Measurements from ENCODE around the gene ARHGEF9.

The ARHGEF9 gene

DNA sequence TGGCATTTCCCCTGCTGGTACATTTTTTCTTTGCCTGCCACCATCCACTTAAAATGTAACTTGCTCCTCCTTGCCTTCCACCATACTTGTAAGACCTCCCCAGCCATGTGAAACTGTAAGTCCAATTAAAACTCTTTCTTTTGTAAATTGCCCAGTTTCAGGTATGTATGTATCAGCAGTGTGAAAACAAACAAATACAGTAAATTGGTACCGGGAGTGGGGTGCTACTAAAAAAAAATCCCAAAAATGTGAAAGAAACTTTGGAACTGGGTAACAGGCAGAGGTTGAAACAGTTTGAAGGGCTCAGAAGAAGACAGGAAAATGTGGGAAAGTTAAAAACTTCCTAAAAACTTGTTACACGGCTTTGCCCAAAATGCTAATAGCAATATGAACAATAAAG is 16.3 kb downstream of the ARHGEF9 start:
- Histone ChIP-seq H3K9ac (ENCODE audit: low read length in 2 of 2) (no peak overlapping the region), H3K27ac (ENCODE audit: low read length) (no peak overlapping the region), H3K4me3 (ENCODE audit: low read length in 2 of 2) (no peak overlapping the region), H3K9me3 (ENCODE audit: control insufficient read depth in 2 of 2, low read length in 2 of 2) (no peaks in the 10 kb centered on the region), H3K27me3 (ENCODE audit: control insufficient read depth in 1 of 2, insufficient read depth in 2 of 2, low read length in 2 of 2) (no peaks in the 10 kb centered on the region), H3K4me1 (ENCODE audit: control insufficient read depth, insufficient read depth, low read length) (no peaks in the 10 kb centered on the region), H3K36me3 (ENCODE audit: control insufficient read depth in 2 of 2, insufficient read depth in 2 of 2, low read length in 2 of 2) (no peaks in the 10 kb centered on the region)

DNA sequence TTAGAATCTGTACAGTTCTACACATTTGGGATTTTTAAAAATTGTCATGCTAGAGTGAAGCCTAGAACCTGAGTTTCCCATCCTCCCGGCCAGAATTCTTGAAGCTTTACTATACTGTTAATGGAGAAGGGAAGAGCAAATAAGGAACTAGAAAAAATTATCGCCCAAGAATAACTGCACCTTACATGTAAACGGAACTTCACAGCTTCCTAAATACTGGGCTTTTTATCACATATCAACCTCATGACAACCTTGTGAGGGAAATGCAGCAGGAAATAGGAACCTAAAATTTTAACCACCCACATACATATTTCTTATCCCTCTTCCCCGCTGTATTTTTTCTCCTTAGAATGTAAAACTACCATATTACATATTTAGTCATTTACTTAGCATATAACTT is 19.3 kb downstream of the ARHGEF9 start:
- no peak overlapping the region for H3K4me3 ChIP-seq (ENCODE audit: low read length in 2 of 2)
- no peak overlapping the region for H3K27ac ChIP-seq (ENCODE audit: low read length)
- H3K27me3 ChIP-seq (ENCODE audit: control insufficient read depth in 1 of 2, insufficient read depth in 2 of 2, low read length in 2 of 2): no peaks in the 10 kb centered on the region
- H3K9ac ChIP-seq (ENCODE audit: low read length in 2 of 2): no peak overlapping the region
- H3K9me3 ChIP-seq (ENCODE audit: control insufficient read depth in 2 of 2, low read length in 2 of 2): no peaks in the 10 kb centered on the region
- no peaks in the 10 kb centered on the region for H3K4me1 ChIP-seq (ENCODE audit: control insufficient read depth, insufficient read depth, low read length)
- H3K36me3 ChIP-seq (ENCODE audit: control insufficient read depth in 2 of 2, insufficient read depth in 2 of 2, low read length in 2 of 2): no peaks in the 10 kb centered on the region

DNA sequence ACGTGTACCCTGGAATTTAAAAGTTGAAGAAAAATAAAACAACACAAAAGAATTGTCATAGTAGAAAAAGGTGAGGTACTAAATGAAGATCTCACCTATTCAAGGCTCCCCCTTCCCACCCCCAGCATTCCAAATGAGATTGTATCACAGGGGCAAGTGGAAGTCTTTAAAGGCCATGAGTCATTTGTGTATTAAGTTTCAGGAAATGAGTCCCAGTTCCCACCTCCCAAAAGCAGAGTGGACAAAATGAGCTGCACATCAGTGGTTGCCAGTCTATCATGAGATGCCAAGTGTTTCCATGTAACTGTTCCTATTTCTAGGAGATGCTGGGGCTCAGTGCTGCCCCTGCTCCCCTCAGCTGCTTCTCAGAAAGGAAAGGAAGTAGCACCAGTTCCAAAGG is 20.1 kb downstream of the ARHGEF9 start:
- H3K9me3 ChIP-seq (ENCODE audit: control insufficient read depth in 2 of 2, low read length in 2 of 2): no peaks in the 10 kb centered on the region

DNA sequence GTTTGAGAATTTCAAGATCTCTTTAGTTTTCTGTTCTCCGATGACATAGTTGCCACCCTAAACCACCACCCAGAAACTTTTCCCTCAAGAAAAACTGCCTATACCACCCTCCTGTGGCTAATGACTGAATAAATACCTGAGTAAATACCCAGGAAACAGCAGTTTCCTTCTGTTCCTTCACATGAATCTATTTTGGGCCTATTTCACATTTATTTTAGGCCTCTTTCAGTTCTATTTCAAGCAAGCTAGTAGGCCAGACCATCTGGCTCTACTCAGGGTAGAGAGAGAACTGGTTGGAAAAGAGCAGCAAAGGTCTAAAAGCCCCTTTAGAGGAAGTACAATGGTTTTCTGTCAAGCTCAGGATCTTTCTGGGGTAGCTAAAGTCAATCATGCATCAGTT is 23.4 kb downstream of the ARHGEF9 start:
- Histone ChIP-seq H3K9ac (ENCODE audit: low read length in 2 of 2) (no peak overlapping the region), H3K9me3 (ENCODE audit: control insufficient read depth in 2 of 2, low read length in 2 of 2) (no peaks in the 10 kb centered on the region), H3K4me3 (ENCODE audit: low read length in 2 of 2) (no peak overlapping the region), H3K4me1 (ENCODE audit: control insufficient read depth, insufficient read depth, low read length) (no peaks in the 10 kb centered on the region), H3K36me3 (ENCODE audit: control insufficient read depth in 2 of 2, insufficient read depth in 2 of 2, low read length in 2 of 2) (no peaks in the 10 kb centered on the region), H3K27me3 (ENCODE audit: control insufficient read depth in 1 of 2, insufficient read depth in 2 of 2, low read length in 2 of 2) (no peaks in the 10 kb centered on the region), H3K27ac (ENCODE audit: low read length) (no peak overlapping the region)

More for the DNA sequence above, 20.1 kb downstream of the ARHGEF9 start:
- Histone ChIP-seq H3K4me1 (ENCODE audit: control insufficient read depth, insufficient read depth, low read length) (no peaks in the 10 kb centered on the region), H3K4me3 (ENCODE audit: low read length in 2 of 2) (no peak overlapping the region), H3K27me3 (ENCODE audit: control insufficient read depth in 1 of 2, insufficient read depth in 2 of 2, low read length in 2 of 2) (no peaks in the 10 kb centered on the region), H3K9ac (ENCODE audit: low read length in 2 of 2) (no peak overlapping the region), H3K27ac (ENCODE audit: low read length) (no peak overlapping the region), H3K36me3 (ENCODE audit: control insufficient read depth in 2 of 2, insufficient read depth in 2 of 2, low read length in 2 of 2) (no peaks in the 10 kb centered on the region)

DNA sequence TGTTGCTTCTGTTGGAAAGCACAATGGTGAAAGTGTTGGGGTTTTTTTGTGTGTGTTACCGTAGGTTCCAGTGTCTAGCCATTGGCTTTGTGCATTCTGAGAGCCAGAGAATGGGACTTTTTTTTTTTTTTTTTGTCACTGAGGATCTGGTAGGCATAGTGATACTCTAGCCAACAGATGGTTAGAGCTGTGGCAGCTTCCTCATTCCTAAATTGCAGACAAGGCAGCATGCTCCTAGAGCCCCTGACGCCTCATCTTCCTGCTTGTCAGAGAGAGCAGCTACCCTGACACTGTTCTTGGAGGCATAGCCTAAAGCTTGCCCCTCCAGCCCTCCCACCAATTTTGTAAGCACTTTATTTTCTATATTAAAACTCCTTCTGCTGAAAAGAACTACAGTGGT is 27.0 kb downstream of the ARHGEF9 start:
- H3K9me3 ChIP-seq (ENCODE audit: control insufficient read depth in 2 of 2, low read length in 2 of 2): no peaks in the 10 kb centered on the region
- H3K27me3 ChIP-seq (ENCODE audit: control insufficient read depth in 1 of 2, insufficient read depth in 2 of 2, low read length in 2 of 2): peaks cover 0 to 7% of the 10 kb centered on the region in 2 donors
- no peak overlapping the region for H3K9ac ChIP-seq (ENCODE audit: low read length in 2 of 2)
- H3K4me1 ChIP-seq (ENCODE audit: control insufficient read depth, insufficient read depth, low read length): peaks cover 3% of the 10 kb centered on the region
- H3K27ac ChIP-seq (ENCODE audit: low read length): no peak overlapping the region
- no peak overlapping the region for H3K4me3 ChIP-seq (ENCODE audit: low read length in 2 of 2)
- no peaks in the 10 kb centered on the region for H3K36me3 ChIP-seq (ENCODE audit: control insufficient read depth in 2 of 2, insufficient read depth in 2 of 2, low read length in 2 of 2)

DNA sequence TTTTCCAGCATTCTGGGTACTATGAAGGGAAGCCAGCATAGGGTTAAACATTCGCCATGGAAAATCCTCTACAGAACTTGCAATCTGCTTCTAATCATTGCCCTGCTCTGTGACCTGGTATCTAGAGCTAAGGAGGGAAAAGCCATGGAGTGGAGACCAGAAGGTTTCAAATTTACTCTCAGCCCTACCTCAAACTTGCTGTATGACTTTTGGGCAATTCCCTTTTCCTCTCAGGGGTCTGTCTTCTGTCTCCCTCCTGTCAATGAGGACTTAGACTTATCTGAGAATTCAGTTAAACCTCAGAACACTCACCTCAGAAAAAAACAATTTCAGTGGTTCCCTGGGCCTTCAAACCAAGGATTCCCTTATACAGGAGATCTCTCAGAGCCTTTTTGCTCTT is 29.1 kb downstream of the ARHGEF9 start:
- H3K27me3 ChIP-seq (ENCODE audit: control insufficient read depth in 1 of 2, insufficient read depth in 2 of 2, low read length in 2 of 2): peaks cover 0 to 7% of the 10 kb centered on the region in 2 donors
- H3K9ac ChIP-seq (ENCODE audit: low read length in 2 of 2): no peak overlapping the region
- peak overlapping the region; percentile 76 for H3K27ac ChIP-seq (ENCODE audit: low read length)
- peaks cover 5% of the 10 kb centered on the region for H3K4me1 ChIP-seq (ENCODE audit: control insufficient read depth, insufficient read depth, low read length)
- H3K36me3 ChIP-seq (ENCODE audit: control insufficient read depth in 2 of 2, insufficient read depth in 2 of 2, low read length in 2 of 2): no peaks in the 10 kb centered on the region
- peak overlapping the region in 1 of 2 donors; percentile 85 for H3K4me3 ChIP-seq (ENCODE audit: low read length in 2 of 2)
- no peaks in the 10 kb centered on the region for H3K9me3 ChIP-seq (ENCODE audit: control insufficient read depth in 2 of 2, low read length in 2 of 2)

DNA sequence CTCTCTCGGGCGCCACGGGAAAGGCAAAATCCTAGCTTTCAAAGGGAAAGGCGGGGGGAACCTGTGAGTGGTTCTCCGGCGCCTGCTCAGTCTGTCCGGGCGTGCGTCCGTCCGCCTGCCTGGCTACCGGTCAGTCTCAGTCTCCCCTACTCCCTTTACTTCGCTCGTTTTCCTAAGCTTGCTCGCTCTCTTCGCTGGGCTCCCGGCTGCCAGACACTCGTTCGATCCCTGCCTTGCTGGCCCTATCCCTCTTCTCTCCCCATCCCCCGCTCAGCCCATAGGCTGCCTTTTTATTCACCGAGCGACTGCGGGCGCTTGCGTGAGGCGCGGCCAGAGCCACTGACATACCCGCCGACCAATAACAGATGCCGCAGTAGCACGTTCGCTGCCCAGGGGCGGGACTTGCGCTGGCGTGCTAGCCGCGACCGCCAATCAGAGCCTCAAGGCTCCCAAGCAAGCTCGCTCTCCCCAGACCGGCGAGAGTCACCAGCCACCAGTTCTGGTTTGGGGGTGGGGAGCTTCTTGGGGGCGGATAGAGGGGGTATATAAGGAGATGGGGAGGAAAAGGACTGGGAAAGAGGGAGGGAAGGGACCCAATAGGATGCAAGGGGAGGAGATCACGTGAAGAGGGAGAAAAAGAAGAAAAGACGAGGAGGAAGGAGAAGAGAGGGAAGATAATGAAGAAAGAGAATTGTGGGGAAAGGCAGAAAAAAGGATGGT is 30.0 kb downstream of the ARHGEF9 start:
- Histone ChIP-seq H3K9ac (ENCODE audit: low read length in 2 of 2) (peak overlapping the region; percentile 77 to 79), H3K4me3 (ENCODE audit: low read length in 2 of 2) (peak overlapping the region; percentile 85 to 87), H3K27me3 (ENCODE audit: control insufficient read depth in 1 of 2, insufficient read depth in 2 of 2, low read length in 2 of 2) (peaks cover 0 to 7% of the 10 kb centered on the region in 2 donors), H3K27ac (ENCODE audit: low read length) (peak overlapping the region; percentile 76), H3K9me3 (ENCODE audit: control insufficient read depth in 2 of 2, low read length in 2 of 2) (no peaks in the 10 kb centered on the region), H3K4me1 (ENCODE audit: control insufficient read depth, insufficient read depth, low read length) (peaks cover 11% of the 10 kb centered on the region), H3K36me3 (ENCODE audit: control insufficient read depth in 2 of 2, insufficient read depth in 2 of 2, low read length in 2 of 2) (no peaks in the 10 kb centered on the region)

DNA sequence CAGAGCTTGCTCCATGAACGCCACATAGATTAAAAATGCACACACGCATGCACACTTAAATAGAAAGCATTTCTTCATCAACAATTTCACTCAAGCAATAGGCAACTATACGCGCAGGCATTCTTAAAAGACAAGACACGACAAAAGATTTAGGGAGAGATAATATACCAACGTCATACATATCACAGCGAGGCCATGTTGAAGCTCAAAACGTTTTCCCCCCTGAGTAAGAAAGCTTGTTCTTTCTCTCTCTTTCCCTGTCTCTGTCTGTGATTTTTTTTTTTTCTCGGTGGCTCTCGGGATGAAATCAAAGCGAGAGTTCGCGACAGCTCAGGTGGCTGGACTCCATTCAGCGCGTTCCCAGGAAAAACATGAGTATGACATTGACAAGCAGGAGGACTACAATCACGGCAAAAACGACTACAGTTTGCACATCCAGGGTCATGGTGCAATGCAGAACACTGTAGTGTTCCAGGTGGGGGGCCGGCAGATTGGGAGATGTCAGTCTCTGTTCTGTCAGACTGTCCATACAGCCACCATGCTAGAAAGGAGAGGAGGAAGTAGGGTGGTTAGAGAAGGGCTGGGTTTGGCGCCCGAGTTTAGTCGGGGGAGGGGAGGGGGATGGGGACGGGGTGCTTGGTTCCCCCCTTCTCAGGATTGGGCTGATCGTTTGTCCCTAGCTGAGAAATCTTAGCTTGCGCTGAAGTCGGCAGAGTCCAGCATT is 30.7 kb downstream of the ARHGEF9 start:
- H3K4me3 ChIP-seq (ENCODE audit: low read length in 2 of 2): peak overlapping the region; percentile 85 to 87
- no peaks in the 10 kb centered on the region for H3K9me3 ChIP-seq (ENCODE audit: control insufficient read depth in 2 of 2, low read length in 2 of 2)
- H3K27ac ChIP-seq (ENCODE audit: low read length): peak overlapping the region; percentile 76
- no peaks in the 10 kb centered on the region for H3K36me3 ChIP-seq (ENCODE audit: control insufficient read depth in 2 of 2, insufficient read depth in 2 of 2, low read length in 2 of 2)
- H3K27me3 ChIP-seq (ENCODE audit: control insufficient read depth in 1 of 2, insufficient read depth in 2 of 2, low read length in 2 of 2): peaks cover 0 to 7% of the 10 kb centered on the region in 2 donors
- peak overlapping the region; percentile 77 to 79 for H3K9ac ChIP-seq (ENCODE audit: low read length in 2 of 2)
- peaks cover 11% of the 10 kb centered on the region for H3K4me1 ChIP-seq (ENCODE audit: control insufficient read depth, insufficient read depth, low read length)

DNA sequence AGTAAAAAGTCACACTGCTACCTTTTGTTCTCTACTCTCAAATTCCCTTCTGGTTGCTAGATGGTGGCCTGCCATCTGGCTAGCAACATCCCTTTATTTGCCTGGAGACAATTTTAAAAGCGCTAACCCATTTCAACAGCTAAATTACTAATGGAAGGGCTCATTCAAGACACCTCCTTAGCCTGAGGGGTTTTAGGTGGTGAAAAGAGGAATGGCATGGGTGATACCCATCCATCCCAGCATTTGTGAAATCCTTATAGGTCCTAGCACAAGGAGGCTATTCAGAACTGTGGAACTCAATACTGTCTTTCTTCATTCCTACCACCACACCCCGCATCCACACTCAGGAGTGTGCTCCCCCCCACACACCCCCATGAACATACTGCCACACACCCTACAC is 33.5 kb downstream of the ARHGEF9 start:
- H3K27ac ChIP-seq (ENCODE audit: low read length): no peak overlapping the region

DNA sequence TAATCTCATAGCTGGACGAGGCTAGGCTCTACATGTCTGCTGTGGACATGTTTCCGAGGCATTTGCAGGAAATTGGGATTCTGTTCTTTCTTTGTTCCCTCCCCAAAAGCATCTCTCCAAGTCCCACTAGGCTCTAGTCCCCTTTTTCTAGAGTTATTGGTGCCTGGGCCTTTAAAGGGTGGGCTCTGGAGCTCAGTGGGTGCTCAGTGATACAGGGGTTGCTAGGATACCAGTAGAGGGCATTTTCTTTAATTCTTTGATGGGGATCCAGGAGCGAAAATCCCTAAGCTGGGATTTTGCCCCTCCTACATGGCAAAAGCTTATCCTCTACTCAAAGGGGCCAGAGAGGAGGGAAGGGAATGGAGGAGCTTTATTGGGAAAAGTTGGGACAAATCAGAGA is 34.2 kb downstream of the ARHGEF9 start:
- no peaks in the 10 kb centered on the region for H3K36me3 ChIP-seq (ENCODE audit: control insufficient read depth in 2 of 2, insufficient read depth in 2 of 2, low read length in 2 of 2)
- no peak overlapping the region for H3K9ac ChIP-seq (ENCODE audit: low read length in 2 of 2)
- H3K4me1 ChIP-seq (ENCODE audit: control insufficient read depth, insufficient read depth, low read length): peaks cover 10% of the 10 kb centered on the region
- no peak overlapping the region for H3K4me3 ChIP-seq (ENCODE audit: low read length in 2 of 2)
- H3K27ac ChIP-seq (ENCODE audit: low read length): no peak overlapping the region
- peaks cover 0 to 7% of the 10 kb centered on the region in 2 donors for H3K27me3 ChIP-seq (ENCODE audit: control insufficient read depth in 1 of 2, insufficient read depth in 2 of 2, low read length in 2 of 2)
- H3K9me3 ChIP-seq (ENCODE audit: control insufficient read depth in 2 of 2, low read length in 2 of 2): no peaks in the 10 kb centered on the region

More for the DNA sequence above, 33.5 kb downstream of the ARHGEF9 start:
- Histone ChIP-seq H3K36me3 (ENCODE audit: control insufficient read depth in 2 of 2, insufficient read depth in 2 of 2, low read length in 2 of 2) (no peaks in the 10 kb centered on the region), H3K4me3 (ENCODE audit: low read length in 2 of 2) (no peak overlapping the region), H3K9ac (ENCODE audit: low read length in 2 of 2) (no peak overlapping the region), H3K4me1 (ENCODE audit: control insufficient read depth, insufficient read depth, low read length) (peaks cover 11% of the 10 kb centered on the region), H3K27me3 (ENCODE audit: control insufficient read depth in 1 of 2, insufficient read depth in 2 of 2, low read length in 2 of 2) (peaks cover 0 to 7% of the 10 kb centered on the region in 2 donors), H3K9me3 (ENCODE audit: control insufficient read depth in 2 of 2, low read length in 2 of 2) (no peaks in the 10 kb centered on the region)

DNA sequence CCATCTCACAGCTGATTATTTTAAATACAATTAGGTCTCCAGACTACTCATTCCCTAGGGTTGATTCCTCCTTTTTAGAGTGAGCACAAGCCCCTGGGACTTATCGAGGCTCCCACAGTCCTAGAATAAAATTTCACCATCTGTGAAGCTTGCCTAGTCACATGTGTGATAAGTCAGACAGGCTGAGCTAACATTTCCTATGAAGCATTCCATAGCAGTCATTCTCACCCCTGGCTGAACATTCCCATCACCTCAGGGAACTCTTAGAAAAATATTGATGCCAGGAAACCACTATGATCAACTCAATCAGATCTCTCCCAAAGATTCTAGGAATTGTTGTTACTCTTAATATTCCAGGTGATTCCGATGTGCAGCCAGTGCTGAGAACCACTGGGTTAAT is 37.7 kb downstream of the ARHGEF9 start:
- no peaks in the 10 kb centered on the region for H3K9me3 ChIP-seq (ENCODE audit: control insufficient read depth in 2 of 2, low read length in 2 of 2)
- H3K36me3 ChIP-seq (ENCODE audit: control insufficient read depth in 2 of 2, insufficient read depth in 2 of 2, low read length in 2 of 2): no peaks in the 10 kb centered on the region
- no peak overlapping the region for H3K4me3 ChIP-seq (ENCODE audit: low read length in 2 of 2)
- H3K9ac ChIP-seq (ENCODE audit: low read length in 2 of 2): no peak overlapping the region
- no peak overlapping the region for H3K27ac ChIP-seq (ENCODE audit: low read length)
- peaks cover 0 to 3% of the 10 kb centered on the region in 2 donors for H3K27me3 ChIP-seq (ENCODE audit: control insufficient read depth in 1 of 2, insufficient read depth in 2 of 2, low read length in 2 of 2)
- peaks cover 8% of the 10 kb centered on the region for H3K4me1 ChIP-seq (ENCODE audit: control insufficient read depth, insufficient read depth, low read length)
